ENCODE data around the gene NEAT1. TPM values are rescaled to one million over a fixed set of nuclear protein-coding genes. Genes with fewer than 3 reads are reported as not detected.

Gene NEAT1
- total RNA-seq, 1 donor from 2014 or later = 1.6 TPM

DNA sequence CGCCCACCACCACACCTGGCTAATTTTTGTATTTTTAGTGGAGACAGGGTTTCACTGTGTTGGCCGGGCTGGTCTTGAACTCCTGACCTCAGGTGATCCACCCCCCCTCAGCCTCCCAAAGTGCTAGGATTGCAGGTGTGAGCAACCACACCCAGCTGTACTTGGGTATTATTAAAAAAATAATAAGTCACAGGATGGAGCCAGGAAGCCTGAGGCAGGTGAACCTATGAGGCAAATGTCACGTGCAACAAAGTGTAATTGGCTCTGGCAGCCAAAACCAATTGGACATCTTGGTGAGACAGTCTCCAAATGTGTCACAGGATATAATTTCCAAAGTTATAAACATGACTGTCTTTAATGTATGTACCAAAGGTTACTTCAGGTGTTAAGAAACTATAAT lies 52.3 kb downstream of the NEAT1 start:
- DNase-seq (ENCODE audit: low spot score in 2 of 2) (no peak), FAIRE-seq (no peak)

DNA sequence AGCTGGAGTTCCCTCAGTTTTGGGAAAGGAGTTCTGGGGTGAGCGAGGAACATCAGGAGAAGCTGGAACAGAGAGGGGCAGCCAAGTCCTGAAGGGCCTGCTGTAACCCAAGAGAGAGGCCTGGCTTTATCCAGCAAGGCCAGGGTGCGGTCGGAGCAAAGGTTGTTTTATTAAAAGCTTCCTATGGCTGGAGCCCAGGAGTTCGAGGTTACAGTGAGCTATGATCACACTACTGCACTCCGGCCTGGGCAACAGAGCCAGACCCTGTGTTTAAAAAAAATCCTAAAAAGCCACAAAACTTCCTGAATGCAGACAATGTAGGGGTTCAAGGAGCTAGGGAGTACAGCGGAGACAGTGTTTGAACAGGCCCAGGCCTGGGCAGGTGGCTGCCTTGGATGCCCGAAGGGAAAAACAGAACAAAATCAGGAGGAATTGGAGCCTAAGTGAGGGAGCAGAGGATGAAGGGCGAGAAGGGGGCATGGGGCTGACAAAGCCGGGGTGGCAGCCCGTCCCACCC lies 54.1 kb downstream of the NEAT1 start:
- FAIRE-seq (no peak), DNase-seq (ENCODE audit: low spot score in 2 of 2) (no peak)

DNA sequence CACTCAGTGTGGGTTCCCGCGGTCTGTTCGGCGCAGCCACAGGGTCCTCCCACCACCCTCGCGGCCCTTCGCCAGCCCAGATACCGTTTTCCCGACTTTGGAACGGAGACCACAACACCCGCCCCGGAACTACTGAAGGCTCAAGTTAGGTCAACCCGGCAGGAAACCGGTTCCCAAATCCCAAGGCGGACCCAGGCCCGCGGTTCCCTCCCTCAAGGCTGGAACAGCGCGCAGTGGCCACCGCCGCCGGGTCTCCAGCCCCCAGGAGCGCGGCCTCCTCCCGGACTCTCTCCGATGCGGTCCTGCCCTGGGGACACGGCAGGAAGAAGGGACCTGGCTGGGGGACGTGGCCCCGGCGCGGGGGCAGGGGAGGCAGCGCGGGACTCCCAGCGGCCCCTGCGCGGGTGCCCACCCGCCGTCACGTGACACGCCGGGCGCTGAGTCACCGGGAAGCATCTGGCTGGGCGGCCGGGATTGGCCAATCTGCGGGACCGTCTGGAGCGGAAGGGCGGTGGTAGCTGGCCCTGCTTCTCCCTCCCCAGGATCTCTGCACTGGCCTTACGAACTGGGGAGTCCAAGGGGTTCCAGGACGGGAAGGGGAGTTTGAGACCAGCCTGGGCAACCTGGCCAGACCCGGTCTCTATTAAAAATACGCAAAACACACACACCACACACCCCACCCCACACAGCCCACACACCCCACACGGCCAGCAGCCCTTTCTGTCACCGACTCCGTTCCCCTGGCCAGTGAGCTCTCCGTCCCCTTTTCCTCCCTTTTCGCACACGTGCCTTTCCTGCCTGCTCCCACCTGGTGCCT lies 54.8 kb downstream of the NEAT1 start:
- FAIRE-seq = no peak
- peak; percentile 93 to 96 for DNase-seq (ENCODE audit: low spot score in 2 of 2)

DNA sequence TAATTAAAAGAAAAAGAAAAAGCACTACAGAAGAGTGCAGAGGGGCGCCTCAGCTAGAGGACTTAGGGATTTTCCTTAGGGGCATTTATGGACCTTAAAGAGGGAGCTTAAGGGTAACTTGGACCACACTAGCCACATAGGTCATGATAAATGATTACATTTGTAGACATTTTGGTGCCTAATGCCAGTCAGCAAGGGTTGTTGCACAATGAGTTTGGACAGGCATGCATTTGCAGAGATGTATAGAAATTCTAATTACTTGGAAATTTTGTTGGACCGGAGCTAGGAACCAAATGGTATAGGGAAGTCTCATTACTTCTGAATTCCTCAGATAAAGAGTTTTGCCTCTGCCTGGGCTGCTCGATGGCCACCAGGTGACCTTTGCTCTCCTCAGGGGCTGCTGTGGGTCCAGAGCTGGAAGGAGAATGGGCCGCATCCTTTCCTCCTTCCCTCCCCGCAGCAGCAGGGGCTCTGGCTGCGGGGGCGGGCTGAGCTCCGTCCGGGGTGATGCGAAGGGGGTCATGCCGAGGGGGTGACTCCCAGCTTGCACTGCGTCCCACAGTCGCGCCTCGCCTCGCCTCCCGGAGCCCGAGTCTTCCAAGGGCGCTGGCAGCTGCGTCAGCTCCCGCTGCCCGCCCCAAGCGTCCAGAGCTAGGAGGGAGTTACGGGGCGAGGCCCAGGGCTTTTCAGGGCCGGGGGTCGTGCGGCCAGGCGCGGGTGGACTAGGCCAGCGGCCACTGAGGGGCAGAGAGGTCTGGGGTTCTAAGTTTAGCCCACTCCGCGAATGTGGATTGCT lies 56.0 kb downstream of the NEAT1 start:
- FAIRE-seq (no peak), DNase-seq (ENCODE audit: low spot score in 2 of 2) (peak in 1 of 2 donors; percentile 40)

DNA sequence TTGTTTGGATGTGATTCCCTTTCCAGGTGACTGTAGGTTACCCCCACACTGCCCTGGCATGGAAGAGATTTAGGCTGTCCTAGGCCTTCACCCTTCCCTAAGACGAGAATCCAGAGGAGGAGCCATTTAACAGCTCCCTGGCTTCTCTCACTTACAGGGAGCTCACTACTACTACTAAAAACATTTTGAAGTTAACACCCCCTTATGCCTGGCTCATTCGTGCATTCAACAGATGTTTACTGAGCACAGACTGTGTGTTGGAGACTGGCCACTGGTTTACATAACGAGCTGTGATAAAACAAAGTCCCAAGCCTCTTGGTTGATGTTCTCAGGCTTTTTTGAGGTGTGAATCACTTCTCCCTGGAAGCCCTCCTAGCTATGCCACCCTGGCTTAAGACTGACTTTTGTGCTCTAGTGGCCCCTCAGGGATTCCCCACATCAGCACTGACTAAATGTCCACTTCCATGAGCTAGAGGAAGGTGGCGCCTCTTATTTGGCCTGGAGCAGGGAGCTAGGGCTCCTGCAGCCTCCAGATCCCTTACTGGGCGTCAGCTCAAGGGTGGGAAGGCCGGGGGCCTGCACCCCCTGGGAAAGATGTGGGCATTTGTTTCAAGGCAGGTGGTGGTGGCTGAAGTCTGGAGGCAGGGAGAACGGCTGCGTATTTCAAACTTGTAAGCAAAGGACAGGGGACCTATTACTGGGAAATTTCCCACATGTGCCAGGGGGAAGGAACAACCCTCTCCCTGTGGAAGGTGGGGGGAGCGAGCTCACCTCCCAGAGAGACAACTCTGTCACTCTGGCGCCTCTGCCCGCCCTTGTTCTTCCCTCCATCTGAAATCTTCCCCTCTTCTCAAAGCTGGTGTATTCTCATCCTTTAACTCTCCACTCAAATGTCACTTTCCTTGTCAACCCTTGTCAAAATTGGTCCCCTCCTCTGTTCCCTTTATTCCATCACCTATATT lies 56.9 kb downstream of the NEAT1 start:
- FAIRE-seq = no peak
- peak in 1 of 2 donors; percentile 48 for DNase-seq (ENCODE audit: low spot score in 2 of 2)

DNA sequence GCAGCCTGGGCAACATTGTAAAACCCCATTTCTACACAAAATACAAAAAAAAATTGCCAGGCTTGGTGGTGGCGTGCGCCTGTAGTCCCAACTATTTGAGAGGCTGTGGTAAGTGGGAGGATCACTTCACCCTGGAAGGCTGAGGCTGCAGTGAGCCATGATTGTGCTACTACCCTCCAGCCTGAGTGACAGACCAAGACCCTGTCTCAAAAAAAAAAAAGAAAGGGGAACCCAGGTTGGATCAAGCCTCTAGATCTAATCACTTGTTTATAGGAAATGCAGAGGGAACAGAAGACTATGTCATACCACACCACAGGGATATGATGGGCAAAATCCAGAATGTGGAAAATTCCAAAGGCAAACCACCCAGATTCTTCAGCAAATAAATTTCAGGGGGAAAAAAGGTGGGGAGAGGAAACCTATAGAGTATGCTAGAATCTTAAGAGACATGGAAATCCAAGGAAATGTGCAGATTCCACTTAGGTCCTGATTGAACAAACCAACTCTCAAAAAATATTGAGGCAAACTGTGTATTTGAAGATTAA lies 59.8 kb downstream of the NEAT1 start:
- no peak for DNase-seq (ENCODE audit: low spot score in 2 of 2)
- FAIRE-seq = no peak

DNA sequence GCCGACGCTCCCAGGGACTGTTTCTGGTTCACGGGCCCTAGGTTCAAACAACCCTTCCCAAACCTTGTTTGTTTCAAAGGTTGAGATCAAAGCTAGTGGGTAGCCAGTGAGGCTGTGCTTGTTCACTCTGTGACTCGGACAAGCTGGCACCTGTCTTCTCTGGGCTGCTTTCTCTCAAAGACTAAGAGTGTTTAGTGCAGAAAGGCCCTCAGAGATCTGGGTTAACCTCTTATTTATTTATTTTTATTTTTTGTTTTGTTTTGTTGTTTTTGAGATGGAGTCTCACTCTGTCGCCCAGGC lies 63.3 kb downstream of the NEAT1 start:
- no peak for FAIRE-seq
- no peak for DNase-seq (ENCODE audit: low spot score in 2 of 2)

DNA sequence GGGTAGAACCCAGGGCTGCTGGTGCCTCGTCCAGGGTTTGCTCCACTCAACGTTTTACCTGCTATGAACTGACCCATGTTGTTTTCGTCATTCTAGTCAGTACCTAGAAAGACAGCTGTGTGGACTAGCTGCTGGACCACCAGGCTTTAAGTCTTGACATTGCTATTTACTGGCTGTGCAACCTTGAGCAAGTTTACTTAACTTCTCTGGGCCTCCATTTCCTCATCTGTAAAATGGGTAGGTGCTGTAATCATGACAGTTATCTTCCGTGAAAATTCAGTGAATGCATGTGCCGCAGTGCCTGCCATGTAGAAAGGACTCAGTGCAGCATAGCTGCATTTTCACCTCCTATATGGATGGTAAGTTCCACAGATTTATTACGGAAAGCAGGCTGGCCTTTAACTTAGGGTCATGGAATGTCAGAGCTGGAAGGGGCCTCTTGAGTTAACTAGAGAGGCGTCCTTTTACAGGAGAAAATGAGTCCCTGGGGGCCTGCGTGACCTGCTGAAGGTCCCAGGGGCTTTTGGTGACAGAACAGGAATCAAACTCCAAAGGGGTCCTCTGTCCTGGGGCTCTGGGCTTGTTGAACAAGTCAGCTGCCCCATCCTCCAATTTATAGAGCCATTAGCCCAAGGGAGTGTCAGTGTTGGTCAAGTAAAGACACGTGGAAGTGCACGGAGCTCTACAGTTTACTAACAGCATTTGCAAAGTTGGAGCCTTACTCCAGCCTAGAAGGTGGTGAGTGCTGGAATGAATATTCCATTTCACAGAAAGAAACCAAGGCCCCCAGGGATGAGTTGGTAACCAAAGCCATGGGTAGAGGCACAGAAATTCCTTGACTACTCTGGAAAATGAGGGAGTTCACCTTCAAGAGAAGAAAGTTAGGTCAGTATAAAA lies 64.2 kb downstream of the NEAT1 start:
- DNase-seq (ENCODE audit: low spot score in 2 of 2) (no peak), FAIRE-seq (no peak)

DNA sequence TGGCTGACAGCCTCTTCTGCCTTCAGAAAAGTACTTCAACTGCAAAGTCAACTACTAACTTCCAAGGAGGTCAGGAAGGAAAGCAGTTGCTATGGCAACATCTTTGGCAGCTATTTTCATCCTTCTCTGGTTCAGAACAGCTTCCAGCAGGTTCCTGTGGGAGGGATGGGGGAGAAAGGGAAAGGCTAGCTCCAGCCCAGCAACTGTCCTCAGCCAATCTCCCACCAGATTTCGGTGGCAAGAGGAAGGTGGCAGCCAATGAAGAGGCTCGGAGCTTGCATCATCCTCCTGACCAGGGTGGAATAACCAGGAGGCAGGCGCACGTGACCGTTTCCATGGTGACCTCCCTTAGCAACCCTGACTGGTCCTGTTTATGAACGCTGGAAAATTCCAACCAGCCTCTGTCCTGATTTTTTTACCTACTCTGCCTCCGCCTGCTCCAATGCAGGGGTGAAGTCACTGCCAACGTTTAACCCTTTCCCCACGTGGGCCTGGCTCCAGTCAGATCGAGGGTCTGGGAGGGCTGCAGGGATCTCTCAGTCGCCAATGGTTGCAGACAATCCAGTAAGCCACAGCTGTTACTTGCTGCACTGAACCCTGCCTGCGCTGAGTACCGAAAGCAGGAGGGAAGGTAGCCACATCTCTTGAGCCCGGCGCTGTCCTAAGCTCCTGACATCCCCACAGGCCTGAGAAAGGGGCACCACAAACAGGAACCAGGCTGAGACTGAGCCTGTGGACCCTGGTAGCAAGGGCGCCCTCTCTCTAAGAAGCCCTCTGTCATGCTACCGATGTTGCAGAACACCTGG lies 65.1 kb downstream of the NEAT1 start:
- DNase-seq (ENCODE audit: low spot score in 2 of 2) = peak; percentile 81 to 89
- FAIRE-seq = peak; percentile 81

DNA sequence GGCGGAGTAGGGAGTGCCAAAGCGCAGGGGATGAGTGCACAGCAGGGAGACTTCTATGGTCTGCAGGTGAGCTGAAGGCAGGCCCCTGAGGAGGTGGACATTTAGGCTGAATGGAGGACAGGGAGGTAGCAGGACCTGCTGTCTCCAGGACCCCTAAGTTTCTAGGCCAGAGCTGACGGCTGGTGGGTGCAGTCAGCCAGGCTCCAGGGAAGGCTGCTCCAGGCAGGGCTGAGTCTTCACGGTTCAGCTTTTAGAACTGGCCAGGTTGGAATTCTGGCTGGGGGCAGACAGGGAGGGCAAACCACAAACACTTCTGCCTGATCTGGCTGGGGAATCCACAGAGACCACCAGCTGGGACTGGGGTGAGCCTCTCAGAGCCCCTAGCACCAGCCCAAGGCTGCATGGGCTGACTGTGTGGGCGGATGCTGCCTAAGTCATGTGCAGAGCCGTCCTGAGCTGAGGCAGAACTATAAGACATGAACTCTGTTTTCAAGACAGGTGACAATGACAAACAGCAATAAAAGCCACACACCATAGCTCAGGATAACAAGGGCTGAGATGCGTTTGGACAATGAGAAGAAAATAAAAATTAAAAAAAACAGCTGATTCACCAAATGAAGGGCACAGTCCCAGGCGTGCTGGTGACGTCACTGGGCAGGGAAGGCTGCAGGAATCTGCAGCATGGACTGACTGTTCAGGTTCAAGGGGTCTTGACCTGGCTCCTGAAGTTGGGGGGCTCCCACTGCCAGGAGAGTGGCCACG lies 65.9 kb downstream of the NEAT1 start:
- FAIRE-seq = no peak

DNA sequence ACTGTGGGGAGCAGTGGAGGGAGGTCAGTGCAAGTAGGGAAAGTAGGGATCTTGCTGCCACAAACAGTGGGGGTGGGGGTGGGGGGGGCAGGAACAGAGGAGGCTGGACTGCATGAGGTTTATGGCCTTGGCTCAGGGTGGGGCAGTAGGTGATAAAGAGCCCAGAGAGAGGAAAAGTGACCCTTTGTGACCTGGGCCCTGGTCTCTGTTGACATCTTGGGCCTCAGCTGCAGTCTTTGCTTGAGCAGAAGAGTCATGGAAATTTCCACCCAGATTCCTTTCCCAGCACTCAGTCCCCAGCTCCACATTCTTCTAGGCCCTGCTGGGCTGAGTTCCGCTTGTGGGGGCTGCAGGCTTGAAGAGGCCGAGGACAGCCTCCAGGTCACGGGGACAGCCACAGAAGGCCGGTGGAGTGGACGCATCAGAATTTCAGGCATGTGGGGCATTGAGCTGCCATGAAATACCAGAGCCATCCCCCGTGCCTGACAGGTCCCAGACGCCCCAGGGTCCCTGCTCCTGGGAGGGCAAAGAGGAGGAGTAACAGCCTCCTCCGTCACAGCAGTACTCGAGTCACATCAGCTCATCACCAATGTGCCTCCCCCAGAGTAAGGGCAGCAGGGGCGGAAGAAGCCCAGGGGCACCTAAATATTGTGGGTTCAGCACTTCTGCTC lies 66.6 kb downstream of the NEAT1 start:
- FAIRE-seq (no peak), DNase-seq (ENCODE audit: low spot score in 2 of 2) (no peak)

More for the DNA sequence above, 65.9 kb downstream of the NEAT1 start:
- DNase-seq (ENCODE audit: low spot score in 2 of 2) = no peak

DNA sequence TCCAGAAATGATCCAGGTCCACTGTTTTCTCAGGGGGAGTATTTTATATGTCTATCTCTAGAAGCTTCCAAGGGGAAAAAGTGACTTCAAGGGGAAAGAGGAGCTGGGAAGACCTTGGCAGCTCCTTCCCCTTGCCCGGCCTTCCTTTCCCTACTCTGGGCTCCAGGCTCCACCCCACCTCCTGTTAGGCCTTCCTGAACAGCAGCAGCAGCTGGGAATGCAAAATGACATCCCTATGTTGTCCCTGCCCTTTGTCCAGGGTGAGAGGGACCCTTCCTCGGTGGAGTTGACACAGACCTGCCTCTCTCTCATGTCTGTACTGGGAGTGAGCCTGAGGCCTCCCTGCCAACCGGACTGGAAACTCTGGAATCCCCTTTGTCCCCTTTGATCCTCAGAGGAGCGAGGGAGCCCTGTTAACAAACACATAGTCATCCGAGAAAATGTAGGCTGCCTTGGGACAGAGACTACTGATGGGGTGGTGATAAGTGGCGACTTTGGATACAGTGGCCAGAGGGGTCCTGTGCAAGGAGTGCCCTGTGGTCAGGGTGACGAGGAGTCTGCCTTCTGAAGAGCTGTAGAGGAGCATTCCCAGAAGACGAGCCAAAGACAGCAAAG lies 67.2 kb downstream of the NEAT1 start:
- FAIRE-seq = no peak
- DNase-seq (ENCODE audit: low spot score in 2 of 2) = no peak

DNA sequence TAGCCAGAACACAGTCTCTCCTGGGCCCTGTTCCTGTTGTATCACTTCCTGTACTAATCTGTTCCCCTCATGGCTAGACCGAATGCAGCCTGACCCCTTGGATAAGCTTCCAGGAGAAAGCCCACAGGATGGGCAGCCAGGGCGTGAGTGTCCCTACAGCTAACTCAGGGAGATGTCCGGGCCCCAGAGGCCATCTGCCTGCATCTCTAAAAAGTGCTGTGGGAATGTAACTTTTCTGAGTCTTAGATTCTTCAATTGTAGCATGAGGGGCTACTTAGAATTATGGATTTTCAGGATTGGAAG lies 68.5 kb downstream of the NEAT1 start:
- DNase-seq (ENCODE audit: low spot score in 2 of 2) (no peak), FAIRE-seq (no peak)

DNA sequence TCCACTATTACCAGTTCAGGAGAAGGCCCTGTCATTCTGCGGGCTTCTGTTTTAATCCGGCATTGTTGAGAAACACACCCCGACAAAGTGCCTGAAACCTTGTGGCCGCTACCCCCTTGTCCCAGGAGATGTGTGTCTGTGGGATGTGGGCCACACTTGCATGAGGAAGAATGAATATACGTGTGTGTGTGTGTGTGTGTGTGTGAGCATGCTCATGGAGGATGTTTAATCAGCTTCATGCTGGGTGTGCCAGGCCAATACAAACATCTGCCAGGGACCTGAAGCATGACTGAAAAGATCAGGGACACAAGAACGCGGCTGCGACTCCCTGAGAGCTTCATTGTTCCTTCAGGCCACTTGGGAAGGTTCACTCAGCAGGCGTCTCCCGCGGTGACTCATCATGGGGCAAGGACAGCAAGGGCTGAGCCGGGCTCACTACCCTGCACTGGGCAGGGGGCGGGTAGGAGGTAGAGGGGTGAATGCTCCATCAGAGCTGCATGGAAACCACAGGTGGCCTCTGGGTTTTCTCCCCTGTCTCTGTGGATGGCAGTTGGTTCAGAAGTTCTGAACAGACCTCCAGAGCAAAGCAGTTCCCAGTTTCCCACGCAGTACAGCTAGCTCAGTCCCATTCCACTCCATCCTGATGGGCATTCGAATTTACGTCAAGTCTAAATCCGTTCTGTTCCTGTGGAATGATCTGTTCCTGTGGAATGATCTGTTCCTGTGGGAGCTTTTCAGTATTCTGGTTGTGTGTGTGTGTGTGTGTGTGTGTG lies 69.2 kb downstream of the NEAT1 start:
- no peak for FAIRE-seq
- DNase-seq (ENCODE audit: low spot score in 2 of 2) = no peak

DNA sequence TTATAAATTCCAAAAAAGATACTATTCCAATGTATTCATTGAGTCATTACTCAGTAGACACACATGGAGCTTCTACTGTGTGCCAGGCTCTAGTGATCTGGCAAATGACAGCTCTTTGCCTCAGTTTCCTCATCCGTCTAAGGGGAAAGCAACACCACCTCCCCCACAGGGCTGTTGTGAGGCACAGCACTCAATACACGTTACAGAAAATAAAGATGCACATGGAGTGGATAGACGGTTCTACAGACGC lies 69.7 kb downstream of the NEAT1 start:
- DNase-seq (ENCODE audit: low spot score in 2 of 2) (no peak), FAIRE-seq (no peak)

DNA sequence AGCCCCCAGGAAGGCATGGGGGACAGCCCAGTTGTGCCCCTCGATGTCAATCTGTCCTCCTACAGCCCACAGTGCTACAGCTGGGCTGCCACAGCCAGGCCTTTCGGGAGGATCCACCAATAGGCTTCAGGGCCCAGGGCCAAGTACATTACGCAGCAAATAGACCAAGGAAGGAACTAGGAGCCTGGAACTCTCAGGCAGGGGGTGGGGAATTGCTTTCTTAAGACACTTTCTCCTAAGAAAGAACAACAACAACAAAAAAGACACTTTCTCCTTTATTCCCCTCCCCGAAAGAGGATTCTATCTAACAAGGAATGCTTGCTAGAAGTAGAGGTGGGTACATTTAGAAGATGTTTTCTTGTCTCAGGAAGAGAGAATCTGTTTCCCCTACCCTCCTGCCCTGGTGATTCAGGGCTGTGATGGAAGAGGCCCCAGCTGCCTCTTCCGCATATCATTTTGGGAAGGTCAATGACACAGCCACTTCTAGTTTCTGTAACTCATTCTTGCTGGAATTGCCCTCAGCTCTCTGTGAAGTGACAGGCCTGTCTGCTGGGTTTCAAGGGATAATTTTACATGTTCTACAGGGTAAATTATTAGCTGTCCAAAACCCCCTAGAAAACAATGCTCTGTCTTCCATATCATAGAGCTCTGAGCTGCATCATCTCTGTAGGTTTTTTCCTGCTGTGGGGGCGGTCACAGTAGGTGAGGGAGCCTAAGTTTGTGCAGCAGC lies 70.2 kb downstream of the NEAT1 start:
- DNase-seq (ENCODE audit: low spot score in 2 of 2) (no peak), FAIRE-seq (no peak)
